Breast epithelium (tissue), 3 donors: ENCODE results near the gene SALL2.
"Not testable (repeated sequence)": the region's sequence is repeated elsewhere in the genome, so short reads cannot be mapped to it uniquely, and the experiment has no call there.

ENCODE experiments used
- CTCF ChIP-seq, 3 donors: fragments of 450-650 bp; IDR thresholded peaks; one replicate each; pipeline ENCODE4 v1.5.1; 2016 to 2017; ENCODE audit warnings: antibody characterized with exemption in 3 of 3, mild to moderate bottlenecking in 3 of 3, moderate library complexity in 3 of 3
- POLR2A ChIP-seq: fragments of 450-650 bp; IDR thresholded peaks from one replicate; pipeline ENCODE4 v1.6.1; 2016; ENCODE audit warnings: antibody characterized with exemption, mild to moderate bottlenecking, moderate library complexity

- TF ChIP-seq CTCF (IDR thresholded peaks at IDR 0.05); POLR2A: not testable (repeated sequence)
Measured at GRCh38 chr14:21544588-21544987, 18.4 kb upstream of the SALL2 start.
